ENCODE measurements around the gene MN1.
"Not testable (repeated sequence)": the region's sequence is repeated elsewhere in the genome, so short reads cannot be mapped to it uniquely, and the experiment has no call there.

Gene MN1

DNA sequence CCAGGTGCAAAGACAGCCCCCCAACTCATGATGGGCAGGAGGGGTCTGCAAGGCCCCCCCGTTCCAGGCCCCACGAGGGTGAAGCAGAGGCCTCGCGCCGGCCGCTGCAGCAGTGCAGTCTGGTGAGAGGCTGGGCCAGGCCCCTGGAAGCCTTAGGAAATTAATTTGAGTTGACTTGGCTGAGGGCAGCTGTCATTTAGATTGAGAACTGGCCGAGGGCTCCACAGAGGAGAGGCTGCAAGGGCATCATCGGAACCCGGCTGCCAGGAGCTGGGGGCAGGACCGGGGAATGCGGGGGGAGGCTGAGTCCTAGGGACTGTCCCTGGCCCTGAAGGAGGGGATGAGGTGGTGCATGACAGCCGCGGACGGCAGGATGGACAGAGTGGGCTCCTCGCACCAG is 39.9 kb downstream of the MN1 start:
- DNase-seq (ENCODE audit: low read depth, low spot score), result no peak

GRCh38 chr22:27761000-27761399 is 40.6 kb downstream of the MN1 start:
- no peak for DNase-seq (ENCODE audit: low read depth, low spot score)

GRCh38 chr22:27760474-27760873 is 41.1 kb downstream of the MN1 start:
- DNase-seq (ENCODE audit: low read depth, low spot score), result no peak

- DNase-seq (ENCODE audit: low read depth, low spot score), result no peak
These were observed 43.5 kb downstream of the MN1 start for GRCh38 chr22:27757928-27758525.

GRCh38 chr22:27756212-27756660 is 45.3 kb downstream of the MN1 start:
- no peak for DNase-seq (ENCODE audit: low read depth, low spot score)

GRCh38 chr22:27755521-27756211 is 45.9 kb downstream of the MN1 start:
- no peak for DNase-seq (ENCODE audit: low read depth, low spot score)

DNA sequence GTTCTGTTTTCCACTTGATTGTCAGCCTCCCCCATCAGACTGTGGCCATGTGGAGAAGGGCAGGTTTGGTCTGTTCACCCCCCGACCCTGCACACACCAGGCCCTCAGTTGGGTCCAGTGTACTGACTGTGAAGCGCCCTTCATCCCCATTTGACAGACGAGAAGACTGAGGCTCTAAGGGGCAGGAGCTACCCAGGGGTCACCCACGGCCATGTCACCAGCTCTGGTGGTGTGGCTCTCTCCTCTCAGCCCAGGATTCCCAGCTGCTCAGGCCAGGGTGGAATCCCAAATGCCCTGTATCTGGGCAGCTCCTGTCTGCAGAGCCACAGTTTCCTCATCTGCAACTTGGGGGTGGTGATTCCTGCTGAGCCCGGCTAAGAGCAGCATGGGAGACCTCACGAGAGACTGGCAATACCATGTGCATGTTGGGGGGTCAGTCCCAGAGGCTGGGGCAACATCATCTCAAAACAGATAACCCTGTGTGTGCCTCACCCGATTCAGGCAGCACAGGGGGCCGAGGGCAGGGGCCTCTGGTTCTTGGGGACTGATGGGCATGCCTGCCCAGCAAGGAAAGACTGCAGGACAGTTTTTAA is 46.6 kb downstream of the MN1 start:
- no peak for DNase-seq (ENCODE audit: low read depth, low spot score)

- DNase-seq (ENCODE audit: low read depth, low spot score), result no peak
These were observed 47.2 kb downstream of the MN1 start for GRCh38 chr22:27754247-27754887.

DNA sequence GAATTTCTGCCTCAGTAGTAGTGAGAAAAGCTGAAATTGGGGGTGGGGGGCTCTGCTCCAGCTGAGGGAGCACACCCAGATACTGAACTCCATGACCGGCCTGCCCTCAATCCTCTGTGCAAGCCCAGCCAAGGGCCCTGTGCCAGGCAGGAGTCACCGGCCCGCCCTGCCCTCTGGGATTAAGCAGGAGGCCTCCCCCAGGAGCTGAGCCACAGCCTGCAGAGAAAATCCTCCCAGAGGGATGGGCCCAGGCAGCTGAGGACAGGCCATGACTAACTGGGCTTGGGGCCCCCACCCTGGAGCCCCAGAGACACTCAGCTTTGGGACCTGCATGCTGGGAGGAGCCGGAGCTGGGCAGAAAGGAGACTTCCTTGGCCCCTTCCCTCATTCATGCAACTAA is 48.8 kb downstream of the MN1 start:
- no peak for DNase-seq (ENCODE audit: low read depth, low spot score)

DNA sequence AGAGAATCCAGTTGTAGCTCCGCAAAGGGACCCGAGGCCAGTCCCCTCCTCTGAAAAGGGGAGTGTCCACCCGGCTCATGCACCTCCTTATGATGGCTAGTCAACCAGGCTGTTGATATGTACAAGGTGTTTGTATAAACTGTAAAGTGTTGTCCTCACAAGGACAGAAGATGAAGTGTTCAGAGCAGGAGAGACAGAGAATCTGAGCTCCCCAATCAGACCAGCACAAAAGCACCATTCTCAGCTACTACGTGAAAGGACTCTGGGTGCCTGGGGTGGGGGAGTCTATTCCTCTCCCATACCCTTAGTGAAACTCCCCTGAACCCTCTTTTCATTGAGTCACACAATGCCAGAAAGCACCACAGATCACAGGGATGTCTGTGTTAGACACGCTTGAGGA is 49.4 kb downstream of the MN1 start:
- DNase-seq (ENCODE audit: low read depth, low spot score), result no peak

DNA sequence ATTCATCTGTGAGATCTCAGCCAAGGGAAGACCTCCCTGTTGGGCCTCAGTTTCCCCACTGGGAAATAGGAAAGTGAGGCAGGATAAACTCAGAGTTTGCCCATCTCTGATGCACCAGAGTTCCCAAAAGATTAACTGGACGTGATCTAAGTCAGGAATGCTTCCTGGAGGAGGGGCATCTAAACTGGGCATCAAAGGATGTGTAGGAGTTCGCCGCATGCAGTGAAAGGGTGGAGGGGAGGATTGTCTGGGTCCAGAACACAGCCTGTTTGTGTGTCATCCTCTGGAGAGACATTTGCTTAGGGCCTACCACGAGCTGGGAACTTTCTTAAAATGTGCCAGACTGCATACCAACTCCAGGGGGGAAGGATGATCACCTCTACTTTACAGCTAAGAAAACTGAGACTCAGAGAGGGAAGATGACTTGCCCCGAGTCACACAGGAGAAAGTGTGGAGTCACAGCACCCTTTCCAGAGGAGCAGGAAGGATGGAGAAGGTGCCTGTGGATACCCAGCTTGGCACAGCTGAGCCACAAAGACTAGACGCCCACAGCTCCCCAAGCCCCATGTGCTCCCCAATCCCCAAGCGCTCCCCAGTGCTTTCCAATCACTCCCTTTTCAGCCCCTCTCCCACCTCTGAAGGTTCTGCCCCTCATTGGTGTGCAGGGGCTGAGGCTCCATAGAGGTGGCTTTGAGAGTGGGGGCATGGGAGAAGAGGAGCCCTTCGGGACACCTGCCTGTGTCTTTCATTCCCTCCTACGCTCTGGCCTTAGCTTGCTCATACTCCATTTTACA is 50.1 kb downstream of the MN1 start:
- no peak for DNase-seq (ENCODE audit: low read depth, low spot score)

- no peak for DNase-seq (ENCODE audit: low read depth, low spot score)
These were observed 50.8 kb downstream of the MN1 start for GRCh38 chr22:27750584-27751265.

- DNase-seq (ENCODE audit: low read depth, low spot score), result no peak
These were observed 51.8 kb downstream of the MN1 start for GRCh38 chr22:27749597-27750225.

DNA sequence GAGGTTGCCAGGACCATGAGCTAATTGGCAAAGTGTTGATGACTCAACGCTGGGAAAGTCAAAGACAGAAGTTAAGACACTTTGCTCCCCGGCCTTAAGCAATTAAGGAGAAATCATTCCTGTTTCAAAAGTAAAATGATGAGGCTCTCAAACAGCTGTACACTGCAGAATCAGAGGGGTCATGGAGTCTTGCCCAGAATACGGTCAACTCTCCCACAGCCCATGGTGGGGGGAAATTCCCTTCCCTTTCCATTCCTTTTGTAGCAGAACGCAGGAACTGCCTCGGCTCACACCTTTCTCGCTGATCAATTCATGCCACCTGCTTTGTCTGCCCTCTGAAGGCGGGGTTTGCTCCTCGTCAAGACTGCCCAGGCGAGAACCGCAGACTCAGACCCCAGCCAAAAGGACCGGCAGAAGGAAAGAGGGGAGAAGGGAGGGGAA is 52.8 kb downstream of the MN1 start:
- no peak for DNase-seq (ENCODE audit: low read depth, low spot score)

DNA sequence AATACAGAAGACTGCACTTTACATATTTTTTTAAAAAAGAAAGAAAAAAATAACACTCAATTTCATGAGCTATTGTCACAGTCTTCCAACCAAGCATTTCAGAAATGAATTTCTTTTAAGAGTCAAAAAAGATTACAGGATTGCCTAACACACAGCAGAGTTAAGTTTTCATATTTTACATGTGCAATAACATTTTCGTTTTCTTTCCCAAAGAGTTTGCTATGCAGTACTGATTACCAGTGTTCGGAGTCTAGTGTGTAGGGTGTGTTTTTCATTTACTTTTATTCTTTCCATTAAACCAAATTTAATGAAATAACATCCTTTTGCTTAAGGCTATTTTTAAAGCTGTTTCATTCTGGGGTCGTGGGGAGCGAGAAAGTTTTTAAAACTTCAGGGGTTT is 53.2 kb downstream of the MN1 start:
- no peak for DNase-seq (ENCODE audit: low read depth, low spot score)

GRCh38 chr22:27747396-27748221 is 53.9 kb downstream of the MN1 start:
- DNase-seq (ENCODE audit: low read depth, low spot score), result no peak

- no peak for DNase-seq (ENCODE audit: low read depth, low spot score)
These were observed 54.6 kb downstream of the MN1 start for GRCh38 chr22:27746918-27747317.

GRCh38 chr22:27745809-27746208 is 55.7 kb downstream of the MN1 start:
- DNase-seq (ENCODE audit: low read depth, low spot score), result no peak

DNA sequence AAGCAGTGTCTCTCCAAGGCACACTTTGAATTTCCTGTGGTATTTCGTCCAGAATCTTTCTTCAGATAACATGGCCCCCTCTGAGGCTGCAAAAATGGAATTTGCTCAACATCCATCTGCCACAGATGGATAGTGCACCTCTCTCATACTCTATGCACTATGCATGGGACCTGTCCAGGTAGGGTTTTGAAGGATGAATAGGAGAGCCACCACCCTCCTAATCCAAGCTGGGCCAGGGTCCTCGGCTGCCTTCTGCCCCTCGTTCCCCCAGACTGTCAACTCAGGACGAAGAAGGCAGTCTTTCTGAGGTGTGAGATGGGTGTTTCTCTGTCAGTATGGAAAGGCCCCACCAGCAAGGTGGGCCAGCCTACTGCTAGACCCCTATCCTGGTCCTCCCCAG is 56.4 kb downstream of the MN1 start:
- DNase-seq (ENCODE audit: low read depth, low spot score), result no peak

- DNase-seq (ENCODE audit: low read depth, low spot score), result not testable (repeated sequence)
These were observed 57.5 kb downstream of the MN1 start for GRCh38 chr22:27744078-27744477.
